GM18861 (cell line): ENCODE measurements around the gene UBE2I.

ENCODE experiments used
- ATAC-seq: cut with Tn5 transposase; IDR thresholded peaks from one replicate; pipeline ENCODE4 v1.9.1; 2021; ENCODE audit not compliant: unreplicated experiment

The UBE2I gene

DNA sequence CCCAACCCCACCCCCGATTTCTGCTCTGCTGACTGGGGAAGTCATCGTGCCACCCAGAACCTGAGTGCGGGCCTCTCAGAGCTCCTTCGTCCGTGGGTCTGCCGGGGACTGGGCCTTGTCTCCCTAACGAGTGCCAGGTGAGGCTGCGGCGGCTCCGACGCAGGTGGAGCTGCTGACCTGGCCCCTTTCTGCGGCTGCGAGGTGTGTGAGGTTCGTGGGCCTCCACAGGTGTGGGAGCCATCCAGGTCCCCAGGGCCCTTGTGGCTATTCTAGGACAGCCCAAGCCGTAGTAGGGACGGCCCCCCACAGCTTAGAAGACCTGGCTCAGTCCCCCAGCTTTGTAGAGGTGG lies 3.0 kb downstream of the UBE2I start:
- ATAC-seq: no peak

DNA sequence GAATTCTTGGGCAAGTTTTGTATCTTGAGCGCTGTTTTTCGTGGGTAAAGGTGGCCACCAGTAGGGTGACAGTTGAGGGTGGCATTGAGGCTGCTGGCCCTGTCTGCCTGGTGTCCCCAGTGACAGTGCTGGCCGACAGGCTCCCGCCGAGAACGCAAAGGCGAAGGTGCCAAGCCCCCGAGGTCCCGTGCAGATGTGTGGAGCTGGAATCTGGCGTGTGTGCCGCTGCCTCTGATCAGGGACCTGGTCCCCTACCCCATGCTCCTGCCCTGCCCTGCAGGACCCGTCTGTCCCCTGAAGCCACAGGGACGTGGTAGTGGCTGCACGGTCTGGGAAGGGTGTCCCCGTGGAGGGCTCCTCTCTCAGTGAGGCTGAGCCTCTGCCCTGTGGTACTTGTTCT lies 3.5 kb downstream of the UBE2I start:
- ATAC-seq: no peak

DNA sequence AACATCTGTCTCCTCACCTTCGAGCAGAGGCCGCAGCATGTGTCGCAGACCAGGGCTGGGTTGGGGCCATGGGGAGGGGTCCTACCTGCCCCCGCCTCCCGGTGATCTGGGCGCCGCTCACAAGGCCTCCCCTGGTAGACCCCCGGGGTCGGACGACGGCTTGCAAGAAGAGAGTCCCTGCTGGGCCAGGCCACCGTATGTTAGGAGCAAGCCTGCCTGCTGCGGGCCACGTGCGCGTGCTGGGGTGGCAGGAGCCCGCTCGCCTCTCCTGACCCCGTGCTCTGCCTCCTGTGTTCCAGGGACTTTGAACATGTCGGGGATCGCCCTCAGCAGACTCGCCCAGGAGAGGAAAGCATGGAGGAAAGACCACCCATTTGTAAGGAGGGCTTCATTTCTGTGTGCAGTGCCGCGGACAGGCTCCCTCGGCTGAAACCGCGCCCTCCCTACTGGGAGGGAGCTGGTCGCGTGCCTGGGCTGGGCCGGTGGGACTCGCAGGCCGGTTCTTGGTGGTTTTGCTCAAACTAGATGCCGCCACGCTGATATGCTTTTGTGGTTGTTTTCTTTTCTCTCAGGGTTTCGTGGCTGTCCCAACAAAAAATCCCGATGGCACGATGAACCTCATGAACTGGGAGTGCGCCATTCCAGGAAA lies 4.4 kb downstream of the UBE2I start:
- no peak for ATAC-seq

DNA sequence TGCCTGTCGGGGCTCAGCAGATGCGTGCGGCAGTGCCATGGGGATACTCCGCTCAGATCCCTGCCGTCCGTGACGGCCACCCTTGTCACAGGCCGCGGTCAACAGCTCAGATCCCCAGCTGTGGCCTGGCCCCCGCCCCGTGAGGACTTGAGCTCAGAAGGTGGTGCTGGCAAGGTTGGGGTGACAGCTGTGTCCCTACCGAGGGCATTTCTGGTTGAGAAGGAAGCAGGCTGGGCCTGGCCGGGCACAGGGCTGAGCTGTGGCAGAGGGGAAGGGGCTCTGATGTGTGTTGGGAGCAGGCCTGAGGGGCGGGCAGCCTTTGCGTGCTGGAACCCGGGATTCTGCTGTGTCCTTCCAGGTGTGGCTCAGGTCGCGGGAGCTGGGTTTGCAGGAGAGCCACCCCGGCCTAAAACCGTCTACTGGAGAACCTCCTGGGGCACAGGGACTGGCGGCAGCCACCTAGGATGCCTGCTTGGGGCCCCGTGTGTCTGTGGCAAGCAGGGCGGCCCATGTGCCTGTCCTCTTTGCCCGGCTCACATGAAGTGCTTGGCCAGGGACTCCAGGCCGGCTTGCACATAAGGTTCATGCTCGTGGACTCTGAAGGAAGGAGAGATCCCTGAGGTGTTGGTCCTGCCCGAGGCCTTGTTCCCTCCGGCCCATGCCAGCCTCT lies 5.1 kb downstream of the UBE2I start:
- ATAC-seq: no peak

DNA sequence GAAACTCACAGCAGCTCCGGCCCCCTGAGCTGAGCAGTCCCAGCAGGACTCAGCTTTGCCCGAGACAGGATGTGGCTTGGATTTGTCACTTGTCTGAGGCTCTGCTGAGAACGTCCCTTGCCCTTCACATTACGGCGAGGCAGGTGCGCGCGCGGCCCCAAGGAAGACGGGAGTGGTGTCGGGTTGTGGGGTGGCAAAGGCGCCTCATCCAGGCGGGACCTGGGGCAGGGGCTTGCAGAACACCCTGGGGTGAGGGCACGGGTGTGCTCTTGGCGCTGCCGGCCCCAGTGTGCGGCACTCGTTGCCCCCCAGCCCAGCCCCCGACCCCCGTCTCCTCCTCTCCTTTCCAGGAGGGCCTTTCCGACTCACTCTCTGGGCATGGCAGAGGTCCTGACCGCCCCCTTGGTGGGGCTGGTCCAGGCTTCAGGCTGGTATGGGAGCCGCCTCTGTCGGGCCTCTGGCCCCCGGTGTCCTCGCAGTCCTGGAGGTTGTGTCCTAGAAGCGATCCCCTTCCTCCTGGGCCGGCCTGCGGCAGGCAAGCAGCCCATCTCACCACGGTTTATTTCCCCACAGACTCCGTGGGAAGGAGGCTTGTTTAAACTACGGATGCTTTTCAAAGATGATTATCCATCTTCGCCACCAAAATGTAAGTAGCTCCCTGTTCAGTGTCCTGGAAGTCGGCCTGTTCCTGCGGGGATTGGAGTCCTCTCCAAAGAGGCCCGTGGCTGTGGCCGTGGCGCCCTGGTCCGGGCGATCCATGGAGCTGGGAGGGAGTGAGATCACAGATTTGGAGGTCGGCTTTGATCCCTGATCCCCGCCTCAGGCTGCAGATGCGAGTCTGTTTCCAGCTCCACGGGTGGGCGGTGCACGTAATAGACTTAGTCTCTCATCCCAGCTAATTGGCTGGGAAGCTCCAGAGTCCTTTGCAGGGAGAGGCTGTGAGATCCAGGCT lies 5.9 kb downstream of the UBE2I start:
- no peak for ATAC-seq

DNA sequence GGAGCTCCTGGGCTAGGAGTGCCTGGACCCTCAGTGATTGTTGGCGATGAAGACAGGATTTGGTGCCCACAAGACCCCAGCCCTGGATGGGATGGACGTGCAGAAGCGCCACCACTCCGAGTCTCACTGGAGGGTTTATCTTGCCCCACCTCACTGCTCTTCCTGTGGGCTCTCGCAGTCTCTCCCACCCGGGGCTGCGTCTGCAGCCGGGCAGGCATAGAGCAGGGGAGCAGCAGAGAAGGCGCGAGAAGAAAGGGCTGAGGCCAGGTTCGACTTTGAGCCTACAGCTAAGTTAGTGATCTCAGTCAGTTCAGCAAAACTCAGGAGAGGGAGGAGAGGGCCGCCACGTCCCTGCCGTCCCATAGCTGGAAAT lies 6.6 kb downstream of the UBE2I start:
- ATAC-seq: no peak

DNA sequence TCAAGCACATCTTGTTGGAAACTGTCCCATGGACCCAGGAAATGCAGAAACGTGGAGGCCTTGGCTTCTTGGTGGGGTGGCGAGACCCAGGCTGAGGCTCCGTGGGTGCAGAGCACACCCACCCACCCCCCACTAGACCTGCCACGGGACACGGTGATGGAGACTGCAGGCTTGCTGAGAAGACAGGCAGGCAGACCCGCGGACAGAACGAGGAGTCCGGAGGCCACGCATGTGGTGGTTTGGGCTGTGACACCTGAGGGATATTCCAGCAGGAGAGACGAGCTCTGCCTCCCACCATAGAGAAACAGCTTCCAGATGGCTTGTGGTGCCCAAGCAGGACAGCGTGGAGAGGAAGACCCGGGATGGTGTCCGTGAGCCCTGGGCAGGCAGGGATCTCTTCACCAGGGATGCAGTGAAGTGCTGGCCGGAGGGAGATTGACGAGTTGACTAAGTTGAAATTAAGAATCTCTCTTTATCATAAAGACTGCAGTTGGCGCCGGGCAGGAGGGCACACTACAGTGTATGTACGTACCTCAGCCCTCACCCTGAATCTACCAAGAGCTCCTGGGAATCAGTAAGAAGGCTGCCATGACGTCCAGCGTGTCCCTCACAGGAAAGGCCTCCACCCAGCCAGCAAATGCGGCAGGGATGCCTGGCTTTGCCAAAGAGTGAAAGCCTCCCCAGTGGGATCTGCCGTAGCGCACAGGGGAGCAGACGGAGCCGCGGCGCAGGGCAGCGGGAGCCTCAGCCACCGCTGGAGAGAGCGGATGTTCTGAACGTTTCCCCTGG lies 8.2 kb downstream of the UBE2I start:
- ATAC-seq: no peak

DNA sequence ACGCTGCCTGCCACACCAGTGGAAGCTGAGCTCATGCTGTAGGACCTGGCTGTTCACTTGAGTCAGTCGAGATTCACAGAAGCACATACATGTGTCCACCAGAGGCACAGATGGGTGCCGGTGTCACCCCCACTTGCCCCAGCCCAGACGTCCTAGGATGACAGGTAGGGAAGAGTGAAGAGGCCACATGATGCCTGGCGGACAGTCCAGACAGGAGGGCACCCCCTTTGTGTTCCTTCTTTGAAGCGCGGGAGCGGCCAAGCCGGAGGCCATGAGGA lies 8.8 kb downstream of the UBE2I start:
- no peak for ATAC-seq

DNA sequence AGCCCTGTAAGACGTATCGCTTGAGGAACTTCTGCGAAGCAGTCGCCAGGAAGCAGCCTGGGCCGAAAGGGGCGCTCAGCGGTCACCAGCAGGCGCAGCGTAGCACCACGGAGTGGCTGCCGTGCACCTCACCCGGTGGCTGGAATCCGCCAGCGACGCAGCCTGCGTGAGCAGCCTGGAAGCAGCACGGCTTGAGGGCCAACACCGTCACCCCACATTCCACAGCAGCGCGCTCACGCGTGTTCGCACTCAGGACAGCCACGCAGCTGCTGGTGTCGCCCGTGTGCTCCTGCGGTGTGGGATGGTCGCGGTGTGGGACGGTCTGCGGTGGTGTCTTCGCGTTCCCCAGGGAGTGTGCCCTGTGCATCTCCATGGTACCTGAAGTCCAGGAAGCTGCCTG lies 9.6 kb downstream of the UBE2I start:
- no peak for ATAC-seq

DNA sequence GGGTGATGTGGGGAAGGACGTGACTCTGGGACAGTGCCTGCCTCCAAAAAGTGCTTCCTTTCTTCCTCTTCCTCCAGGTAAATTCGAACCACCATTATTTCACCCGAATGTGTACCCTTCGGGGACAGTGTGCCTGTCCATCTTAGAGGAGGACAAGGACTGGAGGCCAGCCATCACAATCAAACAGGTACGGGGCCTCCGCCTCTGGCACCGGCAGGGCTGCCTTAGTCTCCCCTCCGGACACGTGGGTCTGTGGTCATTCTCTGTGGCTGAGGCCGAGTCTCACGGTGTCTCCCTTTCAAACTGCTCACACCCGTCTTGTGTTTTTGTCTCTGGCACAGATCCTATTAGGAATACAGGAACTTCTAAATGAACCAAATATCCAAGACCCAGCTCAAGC lies 10.7 kb downstream of the UBE2I start:
- ATAC-seq: no peak

DNA sequence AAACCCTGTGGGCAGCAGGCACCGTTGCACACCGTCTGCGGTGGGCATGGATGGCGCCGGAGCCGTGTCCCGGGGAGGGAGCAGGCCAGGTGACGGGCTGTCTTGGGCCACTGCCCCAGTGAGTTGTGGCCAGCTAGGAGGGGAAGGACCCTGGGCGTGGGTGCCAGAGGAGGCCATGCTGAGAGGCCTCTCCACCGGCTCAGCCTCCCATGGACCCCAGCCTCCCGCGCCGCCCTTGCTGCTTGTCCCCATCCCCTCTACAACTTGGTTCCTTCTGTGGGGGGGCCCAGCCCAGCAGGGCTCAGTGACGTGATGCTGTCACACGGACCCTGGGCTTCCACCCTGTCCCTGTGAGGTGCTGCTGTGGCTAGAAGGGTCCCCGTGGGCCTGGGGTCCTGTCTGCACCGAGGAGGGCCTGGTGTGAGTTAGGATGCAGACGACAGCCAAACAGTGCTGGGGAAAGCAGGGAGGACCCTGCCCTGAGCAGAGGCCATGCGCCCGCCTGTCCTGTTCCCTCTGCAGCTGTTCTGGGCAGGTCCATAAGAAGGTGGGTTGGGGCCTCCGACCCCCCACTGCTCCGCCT lies 11.3 kb downstream of the UBE2I start:
- ATAC-seq: no peak

DNA sequence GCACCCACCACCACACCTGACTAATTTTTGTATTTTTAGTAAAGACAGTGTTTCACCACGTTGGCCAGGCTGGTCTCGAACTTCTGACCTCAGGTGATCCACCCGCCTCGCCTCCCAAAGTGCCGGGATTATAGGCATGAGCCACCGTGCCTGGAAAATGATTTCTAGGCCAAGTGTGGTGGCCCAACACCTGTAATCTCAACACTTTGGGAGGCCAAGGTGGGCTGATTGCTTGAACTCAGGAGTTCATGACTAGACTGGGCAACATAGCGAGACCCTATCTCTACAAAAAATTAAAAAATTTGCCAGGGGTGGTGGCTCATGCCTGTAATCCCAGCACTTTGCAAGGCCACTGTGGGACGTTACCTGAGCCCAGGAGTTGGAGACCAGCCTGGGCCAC lies 13.0 kb downstream of the UBE2I start:
- no peak for ATAC-seq

DNA sequence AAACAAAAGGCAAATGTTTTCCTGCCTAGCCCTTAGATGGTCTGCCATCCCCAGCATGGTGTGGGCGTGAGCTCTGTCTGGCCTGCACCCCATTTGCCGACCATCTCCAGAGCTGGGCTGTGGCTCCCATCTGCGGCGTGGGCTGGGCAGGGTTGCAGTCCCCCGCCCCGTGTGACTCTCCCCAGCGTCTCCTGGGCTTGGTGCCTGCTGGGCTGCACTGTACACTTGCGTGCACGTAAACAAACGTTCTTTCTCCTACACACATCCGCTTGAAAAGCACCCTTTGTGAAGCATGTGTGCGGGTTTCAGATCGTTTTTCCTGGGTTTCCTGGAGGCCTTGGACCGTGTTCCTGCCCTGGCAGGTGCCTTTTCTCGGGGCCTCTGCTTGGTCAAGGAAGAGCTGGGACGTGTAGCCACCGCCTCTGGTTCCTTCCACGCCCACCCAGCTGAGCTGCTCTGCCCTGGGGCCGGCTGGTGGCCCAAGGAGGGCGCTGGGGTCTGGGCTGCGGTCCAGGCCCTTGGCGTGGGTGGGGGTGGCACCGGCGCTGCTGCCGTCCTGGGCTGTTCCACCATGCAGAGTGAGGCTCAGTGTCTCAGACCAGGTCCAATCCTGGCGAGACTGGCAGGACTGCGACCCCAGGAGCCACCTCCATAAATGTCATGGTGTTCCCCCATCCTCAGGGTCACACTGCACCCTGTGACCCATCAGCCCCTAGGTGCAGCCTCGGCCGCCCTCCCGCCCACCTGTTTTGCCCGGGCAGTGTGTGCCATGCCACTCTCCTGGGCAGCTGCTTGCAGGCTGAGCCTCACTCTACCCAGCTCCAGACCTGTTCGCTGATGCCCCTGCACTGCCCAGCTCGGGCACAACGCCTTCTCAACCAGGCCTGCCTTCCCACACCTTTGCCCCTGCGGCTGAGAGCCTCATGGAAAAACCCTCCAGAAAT lies 14.1 kb downstream of the UBE2I start:
- no peak for ATAC-seq

DNA sequence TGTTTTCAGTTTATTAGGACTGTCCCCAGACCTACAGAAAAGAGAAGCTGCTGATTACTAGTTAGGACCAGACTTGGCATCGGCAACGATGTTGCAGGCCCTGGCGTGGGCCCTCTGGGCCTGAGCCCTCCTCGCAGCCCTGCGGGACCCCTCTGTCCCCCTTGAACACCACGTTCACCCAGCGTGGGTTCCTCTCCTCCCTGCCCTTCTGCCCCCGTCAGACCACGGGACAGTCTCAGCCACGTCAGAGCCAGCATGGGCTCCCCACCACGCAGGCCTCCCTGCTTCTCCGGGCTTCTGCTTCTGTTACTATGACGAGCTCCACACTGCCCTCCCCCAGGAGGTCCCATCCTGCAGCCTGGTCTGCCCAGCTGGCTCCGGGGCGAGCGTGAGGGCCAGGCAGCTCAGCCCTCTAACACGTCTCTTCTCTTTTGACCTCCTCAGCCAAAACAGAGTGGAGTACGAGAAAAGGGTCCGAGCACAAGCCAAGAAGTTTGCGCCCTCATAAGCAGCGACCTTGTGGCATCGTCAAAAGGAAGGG lies 14.9 kb downstream of the UBE2I start:
- no peak for ATAC-seq

DNA sequence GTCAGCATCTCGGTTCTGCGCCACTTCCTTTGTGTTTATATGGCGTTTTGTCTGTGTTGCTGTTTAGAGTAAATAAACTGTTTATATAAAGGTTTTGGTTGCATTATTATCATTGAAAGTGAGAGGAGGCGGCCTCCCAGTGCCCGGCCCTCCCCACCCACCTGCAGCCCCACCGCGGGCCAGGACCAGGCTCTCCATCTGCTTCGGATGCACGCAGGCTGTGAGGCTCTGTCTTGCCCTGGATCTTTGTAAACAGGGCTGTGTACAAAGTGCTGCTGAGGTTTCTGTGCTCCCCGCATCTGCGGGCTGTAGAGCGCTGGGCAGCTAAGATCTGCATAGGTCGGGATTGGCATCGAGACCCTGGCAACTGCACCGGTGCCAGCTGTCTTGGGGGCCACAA lies 15.8 kb downstream of the UBE2I start:
- ATAC-seq: no peak

DNA sequence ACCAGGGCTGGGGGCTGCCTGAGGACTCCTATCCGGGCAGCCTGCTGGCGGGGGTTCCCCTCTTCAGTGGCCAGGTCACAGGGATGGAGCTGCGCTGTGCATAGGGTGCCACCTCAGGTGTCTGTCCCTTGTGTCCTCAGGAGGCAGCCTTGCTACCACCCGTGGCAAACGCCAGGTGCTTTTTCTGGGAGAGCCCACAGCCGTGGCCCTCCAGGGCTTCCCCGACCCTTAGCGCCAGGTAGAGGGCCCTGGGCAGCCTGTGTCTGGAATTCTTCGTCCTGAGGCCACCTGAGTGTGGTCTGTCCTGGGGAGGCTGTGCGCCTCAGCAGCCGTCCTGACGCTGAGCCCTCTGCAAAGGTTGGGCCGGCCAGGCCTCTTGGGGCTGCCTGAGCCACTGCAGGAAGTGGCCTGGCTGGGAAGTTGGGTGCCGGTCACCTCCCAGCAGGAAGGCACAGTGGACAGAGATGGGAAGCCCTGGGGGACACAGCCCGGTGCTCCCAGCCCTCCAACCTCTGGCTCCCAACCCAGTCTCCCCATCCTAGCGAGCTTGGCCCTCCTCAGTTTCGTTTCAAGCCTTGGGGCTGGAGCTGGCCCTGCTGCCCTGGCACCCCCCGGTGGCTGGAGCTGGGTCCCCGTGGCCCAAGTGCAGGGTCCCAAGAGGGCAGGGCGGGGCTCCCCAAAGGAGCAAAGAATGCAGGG lies 16.4 kb downstream of the UBE2I start:
- no peak for ATAC-seq

DNA sequence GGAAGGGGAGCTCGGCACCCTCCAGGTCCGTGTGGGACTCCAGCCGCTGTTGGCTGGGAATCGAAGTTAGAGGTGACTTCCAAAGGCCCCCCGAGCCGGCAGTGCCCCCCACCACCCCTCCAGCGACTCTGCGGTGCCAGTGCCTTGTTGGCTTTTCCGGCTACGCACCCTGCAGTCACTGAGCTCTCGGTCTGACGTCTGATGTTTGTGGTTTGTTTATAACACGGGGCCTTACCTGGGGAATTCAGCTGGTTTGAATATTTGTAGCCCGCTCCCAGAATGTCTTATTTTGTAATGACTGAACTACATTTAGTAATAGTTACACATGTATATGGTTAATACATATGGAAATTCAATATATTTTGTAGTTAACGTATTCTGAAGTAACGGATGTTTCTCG lies 17.0 kb downstream of the UBE2I start:
- ATAC-seq: no peak

DNA sequence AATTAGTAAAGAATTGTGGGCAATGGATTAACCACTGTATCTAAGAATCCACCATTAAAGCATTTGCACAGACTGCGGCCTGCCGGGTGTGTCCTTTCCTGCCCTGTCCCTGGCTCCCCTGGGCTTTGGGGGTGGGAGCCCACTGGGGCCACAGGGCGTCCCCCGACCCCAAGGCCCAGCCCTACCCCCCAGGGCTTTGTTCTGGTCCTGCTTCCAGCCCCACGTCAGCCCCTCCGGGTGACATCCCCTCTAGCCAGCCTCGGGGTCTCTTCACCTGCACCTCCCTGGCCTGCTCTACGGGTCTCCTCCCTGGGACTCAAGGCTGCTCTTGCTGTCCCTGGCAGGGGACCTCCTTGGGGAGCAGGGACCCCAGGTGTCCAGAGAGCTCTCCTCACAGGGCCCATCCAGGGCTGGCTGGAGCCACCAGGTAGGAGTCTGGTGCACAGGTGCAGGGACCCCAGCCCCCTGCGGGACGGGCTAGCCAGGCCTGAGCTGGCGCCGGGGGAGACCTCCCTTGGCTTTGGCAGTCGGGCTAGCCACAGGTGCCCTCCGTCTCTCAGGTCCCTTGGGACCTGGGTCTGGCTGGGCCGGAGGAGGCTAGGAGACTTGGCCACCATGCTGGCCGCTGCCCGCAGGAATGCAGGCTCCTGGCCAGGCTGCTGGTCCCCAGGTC lies 17.6 kb downstream of the UBE2I start:
- ATAC-seq: no peak

DNA sequence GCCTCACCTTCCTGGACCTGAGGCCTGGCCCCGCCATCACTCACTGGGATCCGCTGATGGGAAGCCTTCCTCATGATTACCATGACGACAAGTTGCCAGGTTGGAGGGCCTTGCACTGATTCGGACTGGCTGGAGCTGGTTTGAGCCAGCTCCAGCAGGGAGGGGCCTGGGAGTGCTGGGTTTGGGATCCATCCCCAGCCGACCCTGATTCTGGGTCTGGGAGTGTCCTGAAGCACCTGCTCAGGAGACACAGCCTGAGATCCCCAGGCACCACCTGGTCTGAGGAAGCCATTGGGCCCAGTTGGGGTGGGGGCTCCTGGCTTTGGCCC lies 18.1 kb downstream of the UBE2I start:
- no peak for ATAC-seq
